ENCODE data around the gene FAM53A.
"Not testable (repeated sequence)": the region's sequence is repeated elsewhere in the genome, so short reads cannot be mapped to it uniquely, and the experiment has no call there.

The FAM53A gene

GRCh38 chr4:1684506-1685234 is 557 bp upstream of the FAM53A start:
- FAIRE-seq = no peak

DNA sequence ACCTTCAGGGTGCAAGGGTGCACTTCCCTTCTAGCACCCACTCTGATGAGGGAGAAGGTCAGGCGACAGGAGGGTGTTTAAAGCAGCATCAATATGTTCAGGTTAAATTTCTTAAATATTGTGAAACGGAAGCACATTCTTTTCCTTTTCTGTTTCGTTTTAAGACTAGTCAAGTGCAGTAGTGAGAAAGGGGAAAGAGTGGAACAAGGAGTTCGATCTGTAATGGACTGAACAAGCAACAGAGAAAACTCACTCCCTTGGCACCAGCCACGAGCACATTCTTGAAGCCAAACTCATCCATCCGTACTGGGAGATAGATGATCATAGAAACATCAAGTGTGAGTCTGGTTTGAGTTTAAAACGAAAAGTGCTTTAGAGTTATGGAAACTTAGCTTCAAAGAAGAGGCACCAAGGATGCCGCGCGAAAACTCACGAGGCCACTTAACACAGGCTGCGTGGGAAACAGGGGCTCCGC is 815 bp downstream of the FAM53A start:
- FAIRE-seq = no peak

DNA sequence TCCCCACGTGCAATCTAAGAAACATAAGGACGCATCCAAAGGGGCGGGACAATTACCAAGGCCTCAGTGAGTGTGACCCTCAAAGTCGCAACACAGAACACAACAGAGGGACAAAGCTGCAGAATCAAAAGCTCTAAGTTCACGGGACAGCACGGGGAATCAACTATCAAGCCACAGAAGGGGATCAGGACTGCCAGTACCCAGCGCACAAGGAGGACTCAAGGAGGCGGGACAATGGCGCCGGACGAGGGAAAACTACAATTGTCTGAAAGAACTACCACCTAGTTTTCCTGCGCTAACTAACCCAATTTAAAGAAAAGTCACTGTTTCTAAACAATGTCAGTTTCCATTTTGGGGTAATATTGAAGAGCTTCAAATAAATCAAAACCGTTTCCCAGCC is 1.3 kb downstream of the FAM53A start:
- FAIRE-seq = no peak

DNA sequence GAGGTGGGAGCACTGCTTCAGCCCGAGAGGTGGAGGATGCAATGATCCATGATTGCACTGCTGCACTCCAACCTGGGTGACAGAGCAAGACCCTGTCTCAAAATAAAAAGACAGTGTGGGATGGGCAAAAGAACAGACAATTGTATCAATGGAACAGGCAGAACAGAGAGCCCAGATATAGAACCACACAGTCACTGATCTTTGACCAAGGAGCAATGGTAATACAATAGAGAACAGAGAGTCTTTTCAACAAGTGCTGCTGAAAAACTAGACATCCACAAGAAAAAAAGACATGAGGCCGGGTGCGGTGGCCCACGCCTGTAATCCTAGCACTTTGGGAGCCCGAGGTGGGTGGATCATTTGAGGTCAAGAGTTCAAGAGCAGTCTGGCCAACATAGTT is 5.9 kb downstream of the FAM53A start:
- FAIRE-seq = no peak

DNA sequence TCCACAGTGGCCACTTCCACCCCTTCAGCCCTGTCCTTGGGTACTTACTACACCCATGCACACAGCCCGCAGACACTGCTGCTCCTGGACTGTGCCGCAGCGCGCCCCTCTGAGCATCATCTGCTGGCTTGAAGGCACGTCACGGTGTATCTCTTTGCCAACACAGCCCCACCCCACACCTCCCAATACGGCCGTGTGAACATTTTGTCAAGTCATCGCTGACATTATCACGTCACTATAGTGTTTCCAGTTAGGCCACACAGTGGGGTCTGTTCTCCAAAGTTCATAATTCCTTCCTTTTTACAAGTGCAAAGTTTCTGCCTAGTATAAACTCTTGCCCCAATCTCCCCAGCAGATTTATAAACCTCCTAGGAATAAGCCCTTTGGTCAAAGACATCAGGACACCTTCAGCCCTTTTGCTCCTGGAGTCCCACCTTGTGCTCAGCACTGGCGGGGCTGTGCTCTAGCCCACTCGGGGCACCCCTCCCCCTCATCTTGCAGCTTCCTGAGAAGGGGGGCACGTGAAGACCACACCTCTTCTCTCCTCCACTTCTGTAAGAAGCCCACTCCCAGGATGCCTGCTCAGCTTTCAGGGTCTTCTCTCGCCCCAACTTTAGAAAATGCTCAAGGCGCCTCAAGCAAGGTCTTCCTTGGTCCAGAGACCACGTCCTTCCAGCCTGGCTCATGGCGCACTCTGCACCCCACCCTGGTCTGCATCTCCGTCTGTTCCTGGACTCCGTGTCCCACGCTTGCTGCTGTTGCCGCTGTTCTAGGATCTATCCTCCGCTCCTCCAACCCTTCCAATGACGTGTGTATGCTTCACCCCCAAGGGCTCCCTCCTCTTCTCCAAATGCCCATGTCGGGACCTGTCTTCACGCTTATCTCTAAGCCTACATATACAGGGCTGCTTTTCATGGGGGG is 7.2 kb downstream of the FAM53A start:
- no peak for FAIRE-seq

DNA sequence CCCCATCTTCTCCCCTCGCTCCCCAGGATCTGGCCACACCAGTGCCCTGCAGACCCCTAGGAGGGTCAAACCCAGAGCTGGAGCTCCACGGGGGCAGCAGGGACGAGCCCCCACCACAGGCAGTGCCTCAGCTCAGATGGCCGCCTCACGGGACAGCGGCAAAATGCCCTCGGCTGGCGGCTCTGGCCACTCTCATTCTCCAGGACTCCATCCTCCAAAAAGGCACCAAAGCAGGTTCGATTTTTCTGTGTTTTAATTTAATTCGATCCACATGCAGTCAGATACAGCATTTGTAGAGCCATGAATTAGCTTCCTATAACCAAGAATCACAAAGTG is 8.3 kb downstream of the FAM53A start:
- no peak for FAIRE-seq

- FAIRE-seq = no peak
Observed at GRCh38 chr4:1675136-1675801, 8.8 kb downstream of the FAM53A start.

DNA sequence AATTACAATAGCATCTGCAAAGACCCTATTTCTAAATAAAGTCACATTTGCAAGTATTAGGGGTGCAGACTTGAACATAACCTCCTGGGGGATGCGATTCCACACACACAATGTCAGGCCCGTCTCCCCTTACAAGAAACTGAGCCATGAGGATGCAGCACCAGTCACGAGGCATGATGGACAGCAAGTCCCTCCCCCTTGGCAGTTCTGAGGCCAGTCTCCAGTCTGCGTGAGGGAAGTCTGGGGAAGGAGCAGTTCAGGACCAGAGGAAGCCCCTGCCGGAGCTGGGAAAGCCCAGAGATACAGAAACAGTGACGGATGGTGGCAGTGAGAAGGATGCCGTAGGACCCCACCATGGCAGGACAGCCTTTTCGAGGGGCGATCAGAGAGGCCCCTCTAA is 9.4 kb downstream of the FAM53A start:
- no peak for FAIRE-seq

DNA sequence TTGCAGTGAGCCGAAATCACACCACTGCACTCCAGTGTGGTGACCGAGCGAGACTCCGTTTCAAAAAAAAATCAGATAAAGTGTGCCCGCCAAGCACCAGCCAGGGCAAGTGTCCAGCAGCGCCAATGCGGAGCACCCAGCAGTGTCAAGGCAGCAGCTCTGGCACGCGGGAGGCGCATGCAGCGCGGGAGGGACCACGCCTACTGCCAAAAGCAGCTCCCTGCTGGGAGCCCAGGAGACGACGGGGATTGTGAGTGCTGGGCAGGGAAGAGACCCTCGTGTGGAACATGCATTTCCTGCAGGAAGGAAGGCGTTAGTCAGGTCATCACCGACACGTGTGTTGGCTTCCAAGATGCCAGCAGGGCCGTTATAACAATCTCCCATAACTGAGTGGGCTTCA is 10.4 kb downstream of the FAM53A start:
- no peak for FAIRE-seq

DNA sequence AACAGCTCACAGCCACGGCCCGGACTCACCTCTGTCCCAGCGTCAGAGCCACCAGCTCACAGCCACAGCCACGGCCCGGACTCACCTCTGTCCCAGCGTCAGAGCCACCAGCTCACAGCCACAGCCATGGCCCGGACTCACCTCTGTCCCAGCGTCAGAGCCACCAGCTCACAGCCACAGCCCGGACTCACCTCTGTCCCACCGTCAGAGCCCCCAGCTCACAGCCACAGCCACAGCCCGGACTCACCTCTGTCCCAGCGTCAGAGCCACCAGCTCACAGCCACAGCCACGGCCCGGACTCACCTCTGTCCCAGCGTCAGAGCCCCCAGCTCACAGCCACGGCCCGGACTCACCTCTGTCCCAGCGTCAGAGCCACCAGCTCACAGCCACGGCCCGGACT is 13.1 kb downstream of the FAM53A start:
- not testable (repeated sequence) for FAIRE-seq

DNA sequence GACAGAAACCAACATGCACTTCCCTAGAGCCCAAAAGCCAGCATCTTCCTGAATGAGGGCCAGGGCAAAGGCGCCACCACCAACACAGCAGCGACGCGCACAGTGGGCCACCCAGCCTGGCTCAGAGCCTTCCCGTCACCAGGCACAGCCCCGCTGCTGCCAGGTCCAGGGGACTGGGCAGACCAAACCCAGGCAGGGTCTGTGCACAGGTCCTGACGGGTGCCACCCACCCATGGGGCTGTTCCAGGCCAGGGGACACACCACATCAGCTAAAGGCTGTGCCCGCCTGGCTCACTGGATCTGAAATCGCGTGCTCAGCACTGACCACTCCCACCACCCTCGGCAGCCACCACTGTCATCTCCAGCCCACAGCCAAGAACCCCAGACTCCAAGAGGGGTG is 13.8 kb downstream of the FAM53A start:
- FAIRE-seq = no peak

- FAIRE-seq = no peak
Observed at GRCh38 chr4:1669850-1670249, 14.3 kb downstream of the FAM53A start.

DNA sequence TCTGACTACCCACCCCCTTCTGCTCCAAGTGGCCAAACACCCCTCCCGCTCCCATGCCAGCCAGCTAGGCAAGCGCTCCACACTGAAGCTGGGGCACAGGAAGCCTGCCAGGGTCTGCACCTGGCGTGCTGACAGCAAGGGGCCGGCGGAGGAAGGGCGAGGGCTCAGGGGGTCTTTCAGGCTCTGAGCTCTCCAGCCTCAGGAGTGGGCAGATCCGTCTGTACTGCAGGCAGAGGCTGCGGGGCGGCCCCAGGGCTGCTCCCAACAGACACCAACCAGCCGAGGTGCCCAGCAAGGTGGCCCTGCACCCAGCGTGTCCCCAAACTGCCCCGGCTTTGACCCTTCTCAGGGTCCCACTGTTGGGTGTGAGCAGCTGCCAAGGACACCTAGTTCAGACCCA is 14.8 kb downstream of the FAM53A start:
- no peak for FAIRE-seq

GRCh38 chr4:1668488-1668840 is 15.6 kb downstream of the FAM53A start:
- FAIRE-seq = no peak

- FAIRE-seq = no peak
Observed at GRCh38 chr4:1667273-1667672, 16.8 kb downstream of the FAM53A start.

GRCh38 chr4:1666391-1666790 is 17.7 kb downstream of the FAM53A start:
- no peak for FAIRE-seq

DNA sequence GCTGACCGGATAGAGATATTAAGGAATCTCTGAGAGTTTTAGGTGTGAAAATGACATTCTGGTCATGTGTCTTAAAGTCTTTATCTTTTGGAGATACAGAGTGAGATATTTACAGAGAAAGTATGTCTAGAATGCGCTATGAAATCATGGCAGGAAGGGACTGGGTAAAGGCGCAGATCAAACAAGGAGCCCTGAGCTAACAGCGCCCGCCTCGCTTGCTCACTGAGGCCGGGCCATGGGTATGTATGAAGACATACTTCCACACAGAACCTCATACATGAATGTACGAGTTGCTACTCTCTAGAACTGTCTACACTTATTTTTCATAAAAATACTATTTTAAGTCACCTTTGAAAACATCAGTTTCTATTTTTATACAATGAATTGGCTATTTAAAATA is 20.0 kb downstream of the FAM53A start:
- FAIRE-seq = no peak

DNA sequence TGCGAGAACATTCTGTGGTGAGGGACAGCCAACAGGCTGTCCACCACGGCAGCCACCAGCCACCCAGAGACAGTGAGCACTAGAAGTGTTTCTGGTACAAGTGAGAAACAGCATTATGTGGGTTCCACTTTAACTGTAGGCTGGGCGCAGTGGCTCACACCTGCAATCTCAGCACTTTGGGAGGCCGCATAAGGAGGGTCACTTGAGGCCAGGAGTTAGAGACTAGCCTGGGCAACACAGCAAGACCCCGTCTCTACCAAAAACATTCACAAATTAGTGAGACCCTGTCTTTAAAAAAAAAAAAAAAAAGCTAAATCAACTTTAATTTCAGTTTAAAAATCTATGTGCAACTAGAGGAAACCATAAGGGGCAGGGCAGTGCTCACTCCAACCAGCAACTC is 20.6 kb downstream of the FAM53A start:
- no peak for FAIRE-seq

- no peak for FAIRE-seq
Observed at GRCh38 chr4:1661695-1662094, 22.4 kb downstream of the FAM53A start.

DNA sequence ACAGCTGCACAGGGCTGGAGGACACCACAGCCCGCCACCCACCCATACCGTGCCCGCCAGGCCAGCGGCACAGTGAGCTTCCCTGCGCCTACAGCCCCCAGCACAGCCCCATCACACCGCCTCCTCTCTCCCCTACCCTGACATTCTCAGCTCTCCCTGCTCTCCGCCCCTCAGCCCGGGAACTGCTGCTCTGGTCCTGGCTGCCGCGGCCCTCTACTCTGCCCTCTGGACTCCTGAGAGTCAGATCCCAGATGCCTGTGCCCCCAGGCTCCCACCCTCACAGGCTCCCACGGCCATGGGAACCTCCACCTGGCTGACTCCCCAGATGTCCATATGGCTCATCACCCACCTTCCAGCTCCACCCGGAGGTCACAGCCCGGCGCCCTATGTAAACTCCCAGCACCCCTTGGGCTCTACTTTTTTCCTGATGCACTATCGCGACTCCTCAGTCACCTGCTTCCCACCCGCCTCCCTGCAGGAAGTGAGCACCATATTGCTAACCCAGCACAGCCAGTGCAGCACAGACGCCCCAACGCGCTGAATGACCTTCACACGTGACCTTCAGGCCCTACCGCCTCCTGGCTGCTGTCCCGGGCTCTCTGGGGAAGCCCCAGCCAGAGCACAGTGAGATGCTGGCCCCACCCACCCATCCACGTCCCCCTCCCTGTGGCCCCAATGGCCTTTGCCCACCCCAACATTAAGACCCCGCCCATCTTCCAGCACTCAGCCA is 23.0 kb downstream of the FAM53A start:
- FAIRE-seq = no peak

DNA sequence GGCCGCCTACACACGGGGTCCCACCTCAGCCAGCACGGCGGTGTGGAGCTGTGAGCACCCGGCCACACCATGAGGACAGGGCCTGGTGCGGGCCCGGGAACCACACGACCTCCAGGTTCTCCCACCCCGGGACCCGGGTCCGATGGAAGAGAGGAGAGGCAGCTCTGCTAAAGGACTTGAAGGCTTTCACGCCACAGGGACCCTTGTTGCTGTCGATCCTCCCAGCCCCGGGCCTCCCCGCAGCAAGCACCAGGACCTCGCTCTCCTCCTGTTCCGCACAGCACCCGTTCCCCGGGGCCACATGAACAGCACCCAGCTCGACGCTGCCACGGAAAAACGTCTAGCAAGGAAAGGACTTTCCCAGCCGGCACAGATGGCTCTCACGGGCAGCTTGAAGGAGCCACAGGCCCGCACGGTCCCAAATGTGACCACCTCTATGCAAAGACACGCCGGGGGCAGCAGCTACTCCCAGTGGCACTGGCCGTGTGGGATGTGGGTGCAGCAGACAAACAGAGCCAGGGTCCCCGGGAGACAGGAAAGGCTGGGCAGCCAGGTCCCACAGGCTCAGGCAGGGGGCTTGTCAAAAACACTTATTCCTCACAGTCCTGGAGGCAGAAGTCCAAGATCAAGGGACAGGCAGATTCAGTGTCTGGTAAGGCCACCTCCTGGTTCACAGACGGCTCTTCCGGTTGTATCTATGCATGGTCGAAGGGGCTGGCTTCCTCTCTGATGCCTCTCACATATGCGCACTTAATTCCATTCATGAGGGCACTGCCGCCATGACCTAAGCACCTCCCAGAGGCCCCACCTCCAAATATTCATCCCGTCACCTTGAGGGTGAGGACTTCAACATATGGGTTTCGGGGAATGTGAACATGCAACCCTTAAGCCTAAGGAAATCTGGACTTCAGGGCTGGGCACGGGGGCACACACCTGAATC is 24.7 kb downstream of the FAM53A start:
- no peak for FAIRE-seq

- FAIRE-seq = no peak
Observed at GRCh38 chr4:1658581-1658980, 25.5 kb downstream of the FAM53A start.
